Middle frontal gyrus (tissue), 1 donor: Measurements from ENCODE around the gene GRAPL.
"Not testable (repeated sequence)": the region's sequence is repeated elsewhere in the genome, so short reads cannot be mapped to it uniquely, and the experiment has no call there.

ENCODE experiments used
- DNase-seq: peaks from one replicate; pipeline ENCODE4 v3.0.0-alpha.2; 2015; ENCODE audit warnings: low spot score; ENCODE audit errors: extremely low spot score

Gene GRAPL

GRCh38 chr17:19188870-19189708, 61.7 kb downstream of the GRAPL start:
- DNase-seq: not testable (repeated sequence)

- not testable (repeated sequence) for DNase-seq
Measured at GRCh38 chr17:19189781-19190405, 62.5 kb downstream of the GRAPL start.

GRCh38 chr17:19196382-19197204, 69.2 kb downstream of the GRAPL start:
- DNase-seq: not testable (repeated sequence)

GRCh38 chr17:19202448-19202847, 75.1 kb downstream of the GRAPL start:
- DNase-seq: not testable (repeated sequence)

- not testable (repeated sequence) for DNase-seq
Measured at GRCh38 chr17:19203429-19203828, 76.0 kb downstream of the GRAPL start.
